Measurements from ENCODE around the gene SMAD1.

DNA sequence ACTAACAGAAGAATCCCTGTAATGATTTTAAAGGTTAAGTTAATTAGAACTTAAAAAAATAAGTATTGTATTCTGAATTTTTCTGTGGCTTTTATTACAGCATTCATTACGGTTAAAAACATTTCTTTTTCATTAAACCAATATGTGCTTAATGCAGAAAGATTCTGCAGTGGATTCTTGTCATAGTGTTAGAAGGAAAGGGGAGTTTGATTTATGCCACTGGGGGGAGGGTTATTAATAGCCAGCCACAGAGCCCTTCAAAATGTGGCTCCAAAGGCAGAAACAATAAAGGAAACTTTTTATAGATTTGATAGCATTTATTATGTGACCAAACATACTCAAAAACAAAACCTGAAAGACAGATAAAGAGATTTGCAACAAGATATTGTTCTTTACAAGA lies 9.1 kb downstream of the SMAD1 start:
- TF ChIP-seq POLR2A (IDR thresholded peaks at IDR 0.05) = no peak
- TF ChIP-seq, protein P1, sequence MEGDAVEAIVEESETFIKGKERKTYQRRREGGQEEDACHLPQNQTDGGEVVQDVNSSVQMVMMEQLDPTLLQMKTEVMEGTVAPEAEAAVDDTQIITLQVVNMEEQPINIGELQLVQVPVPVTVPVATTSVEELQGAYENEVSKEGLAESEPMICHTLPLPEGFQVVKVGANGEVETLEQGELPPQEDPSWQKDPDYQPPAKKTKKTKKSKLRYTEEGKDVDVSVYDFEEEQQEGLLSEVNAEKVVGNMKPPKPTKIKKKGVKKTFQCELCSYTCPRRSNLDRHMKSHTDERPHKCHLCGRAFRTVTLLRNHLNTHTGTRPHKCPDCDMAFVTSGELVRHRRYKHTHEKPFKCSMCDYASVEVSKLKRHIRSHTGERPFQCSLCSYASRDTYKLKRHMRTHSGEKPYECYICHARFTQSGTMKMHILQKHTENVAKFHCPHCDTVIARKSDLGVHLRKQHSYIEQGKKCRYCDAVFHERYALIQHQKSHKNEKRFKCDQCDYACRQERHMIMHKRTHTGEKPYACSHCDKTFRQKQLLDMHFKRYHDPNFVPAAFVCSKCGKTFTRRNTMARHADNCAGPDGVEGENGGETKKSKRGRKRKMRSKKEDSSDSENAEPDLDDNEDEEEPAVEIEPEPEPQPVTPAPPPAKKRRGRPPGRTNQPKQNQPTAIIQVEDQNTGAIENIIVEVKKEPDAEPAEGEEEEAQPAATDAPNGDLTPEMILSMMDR (IDR thresholded peaks at IDR 0.05) = no peak

All from thyroid gland (tissue), 4 donors.